HepG2 (cell line): ENCODE measurements around the gene CPEB3. TPM values are rescaled to one million over a fixed set of nuclear protein-coding genes. Genes with fewer than 3 reads are reported as not detected.

Experiments
- ATAC-seq: fragments of 200-7000 bp; cut with Tn5 transposase; 3 replicates; pipeline ENCODE4 v1.9.1; 2020; ENCODE audit warnings: mild to moderate bottlenecking, moderate library complexity
- BruUV-seq: library from RNA; stranded (reverse); fragments of 400-500 nt; replicated peaks from 2 replicates; lab custom pipeline; 2021; lab: Mats Ljungman, UMichigan
- CTCF ChIA-PET: fragments of 300-600 bp; formaldehyde crosslinking; extraction: SDS; loops from one replicate; lab custom pipeline; 2021; ENCODE audit warnings: low total read pairs, inconsistent platforms, low intra/inter-chr PET ratio; lab: Yijun Ruan, JAX
- POLR2A ChIA-PET: fragments of 350-600 bp; sonication (Branson Sonifier 250); formaldehyde crosslinking; loops from one replicate; lab custom pipeline; 2020; ENCODE audit warnings: antibody characterized with exemption, inconsistent platforms; lab: Yijun Ruan, JAX
- DNase-seq: peaks from one replicate; pipeline ENCODE4 v3.0.0-alpha.2; 2015; ENCODE audit warnings: low spot score
- FAIRE-seq: peaks from 3 replicates; lab custom pipeline; 2011; peaks lifted over from hg19 to GRCh38; lab: Jason Lieb, UNC
- H2AFZ ChIP-seq: one replicate; pipeline ENCODE4 v1.6.1; 2011; ENCODE audit warnings: low read length, inconsistent platforms
- H3K27ac ChIP-seq: fragments of 300-600 bp; 3 replicates; pipeline ENCODE4 v1.8.0; 2011; ENCODE audit warnings: mixed run types, mild to moderate bottlenecking, mixed read lengths, low read length, inconsistent platforms; ENCODE audit not compliant: insufficient read depth; ENCODE audit errors: extremely low read length
- H3K27me3 ChIP-seq, 2 experiments: fragments of 200-600 bp in 1 of 2; 2 replicates in 1 of 2; 3 replicates in 1 of 2; pipeline versions ENCODE4 v1.6.0 to v1.8.0; 2011; ENCODE audit warnings: low read length in 2 of 2, mild to moderate bottlenecking in 2 of 2, moderate library complexity in 2 of 2, inconsistent platforms in 1 of 2; ENCODE audit not compliant: insufficient read depth in 2 of 2, control insufficient read depth in 1 of 2
- H3K36me3 ChIP-seq, 2 experiments: fragments of 200-600 bp in 1 of 2; replicated peaks in 1 of 2; 2 replicates in 1 of 2; 3 replicates in 1 of 2; pipeline versions ENCODE4 v1.5.1 to v1.8.0; 2011; ENCODE audit warnings: low read length in 2 of 2, inconsistent platforms in 1 of 2; ENCODE audit not compliant: insufficient read depth in 2 of 2, control insufficient read depth in 1 of 2
- H3K4me1 ChIP-seq: 2 replicates; pipeline ENCODE4 v1.5.1; 2012; ENCODE audit warnings: low read length, inconsistent platforms; ENCODE audit not compliant: insufficient read depth
- H3K4me2 ChIP-seq: 2 replicates; pipeline ENCODE4 v1.6.0; 2011; ENCODE audit warnings: low read depth, low read length, inconsistent platforms
- H3K4me3 ChIP-seq, 3 experiments: fragments of 200-600 bp in 1 of 3; sonication (generic), shearing (Covaris generic) in 1 of 3; replicated peaks in 1 of 3; 2 replicates each; pipeline ENCODE4 v1.5.1; 2011 to 2016; ENCODE audit warnings: low read length in 3 of 3, inconsistent platforms in 2 of 3, low read depth in 2 of 3, mild to moderate bottlenecking in 2 of 3, control low read depth in 1 of 3, mixed read lengths in 1 of 3; ENCODE audit not compliant: insufficient read depth in 1 of 3
- H3K79me2 ChIP-seq: one replicate; pipeline ENCODE4 v1.6.1; 2011; ENCODE audit warnings: low read length, inconsistent platforms; ENCODE audit not compliant: insufficient read depth
- H3K9ac ChIP-seq: 2 replicates; pipeline ENCODE4 v1.6.0; 2011; ENCODE audit warnings: mild to moderate bottlenecking, low read depth, low read length, inconsistent platforms; ENCODE audit not compliant: insufficient read depth
- H3K9me3 ChIP-seq: 2 replicates; pipeline ENCODE4 v1.5.1; 2012; ENCODE audit warnings: mild to moderate bottlenecking, low read length
- H4K20me1 ChIP-seq: 2 replicates; pipeline ENCODE4 v1.6.0; 2011; ENCODE audit warnings: inconsistent platforms, mild to moderate bottlenecking, low read length, moderate library complexity; ENCODE audit not compliant: insufficient read depth
- PCBP1 ChIP-seq: fragments of 200-400 bp; formaldehyde crosslinking; IDR thresholded peaks from 2 replicates; pipeline ENCODE4 v1.6.1; 2017; ENCODE audit warnings: mild to moderate bottlenecking, low read depth, low read length, borderline replicate concordance
- RAD21 ChIP-seq: fragments of 450-650 bp; formaldehyde crosslinking; IDR thresholded peaks from 2 replicates; pipeline ENCODE4 v1.5.0; 2020; ENCODE audit warnings: mild to moderate bottlenecking
- RELA ChIP-seq: sonication (generic); formaldehyde crosslinking; IDR thresholded peaks from 2 replicates; pipeline ENCODE4 v1.4.0; 2020; ENCODE audit warnings: missing genetic modification reagents
- ZBTB7A ChIP-seq: sonication (generic); formaldehyde crosslinking; IDR thresholded peaks from 2 replicates; pipeline ENCODE4 v1.8.0; 2022; ENCODE audit warnings: mild to moderate bottlenecking, missing genetic modification reagents
- ZNF678 ChIP-seq: sonication (generic); formaldehyde crosslinking; IDR thresholded peaks from 2 replicates; pipeline ENCODE4 v1.4.0; 2020; ENCODE audit warnings: mild to moderate bottlenecking, missing genetic modification reagents
- ZNF772 ChIP-seq: sonication (generic); formaldehyde crosslinking; IDR thresholded peaks from 2 replicates; pipeline ENCODE4 v1.5.0; 2020; ENCODE audit warnings: mild to moderate bottlenecking, missing genetic modification reagents
- WGBS: methylation state at CpG from one replicate; pipeline ENCODE4 v1.1.6; 2017; ENCODE audit warnings: low lambda C conversion rate; 5-methylcytosine and 5-hydroxymethylcytosine counted together
- in situ Hi-C: cut with HindIII; loops from 2 replicates; pipeline ENCODE4 v1.10.0; 2017; ENCODE audit warnings: low pct_unique_long_range_greater_than_20kb; ENCODE audit not compliant: extremely low pct_ligation_motif_present
- intact Hi-C: fragments of 100-400 bp; cut with micrococcal nuclease; formaldehyde crosslinking; loops from one replicate; pipeline ENCODE4 v1.10.0; 2022; ENCODE audit not compliant: unreplicated experiment
- polyA plus RNA-seq, 8 experiments: library from polyadenylated mRNA; depleted of rRNA in 3 of 8; stranded (reverse) in 7 of 8; unstranded in 1 of 8; fragments of >200 nt; fragmentation: Illumina TruSeq in 4 of 8; extraction: Trizol in 4 of 8; gene quantifications; 2 replicates each; pipeline versions ENCODE4 v1.2.1 to v1.2.3, GENCODE V29; 2011 to 2016; ENCODE audit warnings: low read depth in 4 of 8, missing spikeins in 1 of 8, mixed read lengths in 1 of 8; ENCODE audit not compliant: insufficient read depth in 1 of 8
- total RNA-seq, 5 experiments: library from RNA; depleted of rRNA; stranded (reverse); fragments of >200 nt; fragmentation: Illumina TruSeq; extraction: Trizol; gene quantifications; 2 replicates each; pipeline ENCODE4 v1.2.3, GENCODE V29; 2016; ENCODE audit warnings: low read depth in 1 of 5
- TF ChIP-seq, protein P1 (sequence below): sonication (generic); formaldehyde crosslinking; IDR thresholded peaks from 2 replicates; pipeline ENCODE4 v1.4.0; 2020; ENCODE audit warnings: missing genetic modification reagents, borderline replicate concordance
- TF ChIP-seq, protein P2 (sequence below): IDR thresholded peaks from 2 replicates; pipeline ENCODE4 v1.6.1; 2016; ENCODE audit warnings: low read depth, missing genetic modification reagents, missing compliant biosample characterization
- TF ChIP-seq, protein P3 (sequence below): IDR thresholded peaks from 2 replicates; pipeline ENCODE4 v1.6.1; 2012; ENCODE audit warnings: inconsistent platforms
- TF ChIP-seq, protein P4 (sequence below): sonication (generic); formaldehyde crosslinking; IDR thresholded peaks from 2 replicates; pipeline ENCODE4 v1.4.0; 2020; ENCODE audit warnings: mild to moderate bottlenecking, missing genetic modification reagents, borderline replicate concordance
- TF ChIP-seq, protein P5 (sequence below): IDR thresholded peaks from 2 replicates; pipeline ENCODE4 v1.6.1; 2016; ENCODE audit warnings: missing biosample characterization, missing genetic modification reagents, low read depth

The CPEB3 gene
- total and polyA plus RNA-seq, 2 of the 13 experiments (the other 11 are each of a cell fraction or from before 2014, with no cell fraction given) = 0.66 to 0.70 TPM

DNA sequence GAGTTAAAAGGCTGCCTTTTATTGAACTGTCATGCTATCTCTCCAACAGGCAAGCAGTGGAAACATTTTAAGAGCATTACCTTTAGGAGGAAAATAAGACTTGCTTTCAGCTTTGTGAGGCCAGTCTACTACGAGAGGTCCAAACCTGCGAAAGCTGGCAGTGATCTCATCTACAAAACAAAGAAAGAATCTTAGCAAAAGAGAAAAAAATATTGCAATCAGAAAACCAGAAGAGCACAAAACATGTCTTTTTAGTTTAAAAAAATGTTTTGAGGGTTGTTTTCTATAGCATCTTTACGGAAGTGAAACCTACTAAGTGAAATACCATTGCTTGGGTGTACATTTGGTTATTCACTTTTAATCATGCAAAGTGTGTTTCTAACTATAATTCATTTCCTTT, 147.9 kb downstream of the CPEB3 start:
- DNase-seq (no peak), ATAC-seq (no peak), FAIRE-seq (no peak)
- Histone ChIP-seq H3K9me3 (no peaks in the 10 kb centered on the region), H3K27me3 (no peaks in the 10 kb centered on the region), H3K27ac (no peak overlapping the region), H3K36me3 (no peaks in the 10 kb centered on the region), H4K20me1 (no peaks in the 10 kb centered on the region), H3K4me1 (peaks cover 6% of the 10 kb centered on the region; the same call in 1 of the 2 replicates), H3K9ac (no peak overlapping the region), H3K4me2 (no peak overlapping the region), H3K79me2 (no peaks in the 10 kb centered on the region), H2AFZ (no peak overlapping the region), H3K4me3 (no peak overlapping the region)
- no TSS peak for BruUV-seq
- over 99% methylated on average over 3 of the region's 3 CpGs for WGBS
- CTCF ChIA-PET = no interaction called here
- POLR2A ChIA-PET = no interaction called here
- intact Hi-C loops = no loop called here
- in situ Hi-C loops = no loop called here
- TF ChIP-seq, protein P1, sequence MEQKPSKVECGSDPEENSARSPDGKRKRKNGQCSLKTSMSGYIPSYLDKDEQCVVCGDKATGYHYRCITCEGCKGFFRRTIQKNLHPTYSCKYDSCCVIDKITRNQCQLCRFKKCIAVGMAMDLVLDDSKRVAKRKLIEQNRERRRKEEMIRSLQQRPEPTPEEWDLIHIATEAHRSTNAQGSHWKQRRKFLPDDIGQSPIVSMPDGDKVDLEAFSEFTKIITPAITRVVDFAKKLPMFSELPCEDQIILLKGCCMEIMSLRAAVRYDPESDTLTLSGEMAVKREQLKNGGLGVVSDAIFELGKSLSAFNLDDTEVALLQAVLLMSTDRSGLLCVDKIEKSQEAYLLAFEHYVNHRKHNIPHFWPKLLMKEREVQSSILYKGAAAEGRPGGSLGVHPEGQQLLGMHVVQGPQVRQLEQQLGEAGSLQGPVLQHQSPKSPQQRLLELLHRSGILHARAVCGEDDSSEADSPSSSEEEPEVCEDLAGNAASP (CRISPR knock-in tag) = no peak
- TF ChIP-seq, protein P2, sequence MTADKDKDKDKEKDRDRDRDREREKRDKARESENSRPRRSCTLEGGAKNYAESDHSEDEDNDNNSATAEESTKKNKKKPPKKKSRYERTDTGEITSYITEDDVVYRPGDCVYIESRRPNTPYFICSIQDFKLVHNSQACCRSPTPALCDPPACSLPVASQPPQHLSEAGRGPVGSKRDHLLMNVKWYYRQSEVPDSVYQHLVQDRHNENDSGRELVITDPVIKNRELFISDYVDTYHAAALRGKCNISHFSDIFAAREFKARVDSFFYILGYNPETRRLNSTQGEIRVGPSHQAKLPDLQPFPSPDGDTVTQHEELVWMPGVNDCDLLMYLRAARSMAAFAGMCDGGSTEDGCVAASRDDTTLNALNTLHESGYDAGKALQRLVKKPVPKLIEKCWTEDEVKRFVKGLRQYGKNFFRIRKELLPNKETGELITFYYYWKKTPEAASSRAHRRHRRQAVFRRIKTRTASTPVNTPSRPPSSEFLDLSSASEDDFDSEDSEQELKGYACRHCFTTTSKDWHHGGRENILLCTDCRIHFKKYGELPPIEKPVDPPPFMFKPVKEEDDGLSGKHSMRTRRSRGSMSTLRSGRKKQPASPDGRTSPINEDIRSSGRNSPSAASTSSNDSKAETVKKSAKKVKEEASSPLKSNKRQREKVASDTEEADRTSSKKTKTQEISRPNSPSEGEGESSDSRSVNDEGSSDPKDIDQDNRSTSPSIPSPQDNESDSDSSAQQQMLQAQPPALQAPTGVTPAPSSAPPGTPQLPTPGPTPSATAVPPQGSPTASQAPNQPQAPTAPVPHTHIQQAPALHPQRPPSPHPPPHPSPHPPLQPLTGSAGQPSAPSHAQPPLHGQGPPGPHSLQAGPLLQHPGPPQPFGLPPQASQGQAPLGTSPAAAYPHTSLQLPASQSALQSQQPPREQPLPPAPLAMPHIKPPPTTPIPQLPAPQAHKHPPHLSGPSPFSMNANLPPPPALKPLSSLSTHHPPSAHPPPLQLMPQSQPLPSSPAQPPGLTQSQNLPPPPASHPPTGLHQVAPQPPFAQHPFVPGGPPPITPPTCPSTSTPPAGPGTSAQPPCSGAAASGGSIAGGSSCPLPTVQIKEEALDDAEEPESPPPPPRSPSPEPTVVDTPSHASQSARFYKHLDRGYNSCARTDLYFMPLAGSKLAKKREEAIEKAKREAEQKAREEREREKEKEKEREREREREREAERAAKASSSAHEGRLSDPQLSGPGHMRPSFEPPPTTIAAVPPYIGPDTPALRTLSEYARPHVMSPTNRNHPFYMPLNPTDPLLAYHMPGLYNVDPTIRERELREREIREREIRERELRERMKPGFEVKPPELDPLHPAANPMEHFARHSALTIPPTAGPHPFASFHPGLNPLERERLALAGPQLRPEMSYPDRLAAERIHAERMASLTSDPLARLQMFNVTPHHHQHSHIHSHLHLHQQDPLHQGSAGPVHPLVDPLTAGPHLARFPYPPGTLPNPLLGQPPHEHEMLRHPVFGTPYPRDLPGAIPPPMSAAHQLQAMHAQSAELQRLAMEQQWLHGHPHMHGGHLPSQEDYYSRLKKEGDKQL (CRISPR knock-in tag) = no peak
- TF ChIP-seq ZBTB7A (no peak), RELA (CRISPR knock-in tag) (no peak), ZNF678 (no peak), ZNF772 (no peak), RAD21 (CRISPR knock-in tag) (no peak), PCBP1 (no peak)
- TF ChIP-seq, protein P3, sequence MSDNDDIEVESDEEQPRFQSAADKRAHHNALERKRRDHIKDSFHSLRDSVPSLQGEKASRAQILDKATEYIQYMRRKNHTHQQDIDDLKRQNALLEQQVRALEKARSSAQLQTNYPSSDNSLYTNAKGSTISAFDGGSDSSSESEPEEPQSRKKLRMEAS = no peak
- TF ChIP-seq, protein P4, sequence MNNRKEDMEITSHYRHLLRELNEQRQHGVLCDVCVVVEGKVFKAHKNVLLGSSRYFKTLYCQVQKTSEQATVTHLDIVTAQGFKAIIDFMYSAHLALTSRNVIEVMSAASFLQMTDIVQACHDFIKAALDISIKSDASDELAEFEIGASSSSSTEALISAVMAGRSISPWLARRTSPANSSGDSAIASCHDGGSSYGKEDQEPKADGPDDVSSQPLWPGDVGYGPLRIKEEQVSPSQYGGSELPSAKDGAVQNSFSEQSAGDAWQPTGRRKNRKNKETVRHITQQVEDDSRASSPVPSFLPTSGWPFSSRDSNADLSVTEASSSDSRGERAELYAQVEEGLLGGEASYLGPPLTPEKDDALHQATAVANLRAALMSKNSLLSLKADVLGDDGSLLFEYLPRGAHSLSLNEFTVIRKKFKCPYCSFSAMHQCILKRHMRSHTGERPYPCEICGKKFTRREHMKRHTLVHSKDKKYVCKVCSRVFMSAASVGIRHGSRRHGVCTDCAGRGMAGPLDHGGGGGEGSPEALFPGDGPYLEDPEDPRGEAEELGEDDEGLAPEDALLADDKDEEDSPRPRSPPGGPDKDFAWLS (CRISPR knock-in tag) = no peak
- TF ChIP-seq, protein P5, sequence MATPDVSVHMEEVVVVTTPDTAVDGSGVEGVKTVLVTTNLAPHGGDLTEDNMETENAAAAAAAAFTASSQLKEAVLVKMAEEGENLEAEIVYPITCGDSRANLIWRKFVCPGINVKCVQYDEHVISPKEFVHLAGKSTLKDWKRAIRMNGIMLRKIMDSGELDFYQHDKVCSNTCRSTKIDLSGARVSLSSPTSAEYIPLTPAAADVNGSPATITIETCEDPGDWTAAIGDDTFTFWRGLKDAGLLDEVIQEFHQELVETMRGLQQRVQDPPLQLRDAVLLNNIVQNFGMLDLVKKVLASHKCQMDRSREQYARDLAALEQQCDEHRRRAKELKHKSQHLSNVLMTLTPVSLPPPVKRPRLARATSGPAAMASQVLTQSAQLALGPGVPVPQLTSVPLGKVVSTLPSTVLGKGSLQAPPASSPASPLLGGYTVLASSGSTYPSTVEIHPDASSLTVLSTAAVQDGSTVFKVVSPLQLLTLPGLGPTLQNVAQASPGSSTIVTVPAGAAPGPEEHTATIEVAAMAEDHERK (CRISPR knock-in tag) = no peak
